Activated T-helper 1 cell treated with anti-CD3 and anti-CD28 coated beads, Interleukin-2, amount 50 U/mL, for 16 hours (primary cell): ENCODE data around the gene RBM15.

ENCODE experiments used
- DNase-seq, 2 donors: peaks; one replicate each; pipeline ENCODE4 v3.0.0-alpha.2; 2020; ENCODE audit warnings: low read depth in 1 of 2, low spot score in 1 of 2

RBM15 gene

DNA sequence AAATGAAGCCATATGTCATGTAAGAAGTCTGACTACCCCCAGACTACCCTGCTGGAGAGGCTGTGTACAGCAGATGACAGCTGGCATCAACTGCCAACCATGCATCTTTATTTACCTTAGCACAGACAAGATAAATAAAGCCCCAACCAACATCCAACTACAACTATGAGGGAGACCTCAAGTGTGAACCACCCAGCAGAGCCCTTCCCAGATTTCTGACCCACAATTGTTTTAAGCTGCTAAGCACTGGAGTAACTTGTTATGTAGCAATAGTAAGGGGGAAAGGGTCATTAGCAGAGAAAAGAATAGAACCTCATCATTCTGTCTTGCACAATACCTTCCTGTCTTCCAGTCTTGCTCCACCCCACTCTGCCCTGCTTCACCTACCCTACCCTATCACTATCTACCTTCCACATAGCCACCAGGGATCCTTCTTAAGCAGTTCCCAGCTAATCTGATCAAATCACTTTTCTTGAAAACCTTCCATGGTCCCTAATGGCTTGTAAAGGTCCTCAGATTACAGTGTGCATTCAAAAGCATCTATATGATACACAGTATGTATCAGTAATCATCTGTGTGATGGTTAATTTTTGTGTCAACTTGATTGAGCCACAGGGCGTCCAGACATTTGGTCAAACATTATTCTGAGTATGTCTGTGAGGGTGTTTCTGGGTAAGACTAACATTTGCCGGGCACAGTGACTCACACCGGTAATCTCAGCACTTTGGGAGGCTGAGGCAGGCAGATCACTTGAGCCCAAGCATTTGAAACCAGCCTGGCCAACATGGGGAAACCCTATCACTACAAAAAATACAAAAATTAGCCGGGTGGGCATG, 19.6 kb upstream of the RBM15 start:
- DNase-seq = no peak

DNA sequence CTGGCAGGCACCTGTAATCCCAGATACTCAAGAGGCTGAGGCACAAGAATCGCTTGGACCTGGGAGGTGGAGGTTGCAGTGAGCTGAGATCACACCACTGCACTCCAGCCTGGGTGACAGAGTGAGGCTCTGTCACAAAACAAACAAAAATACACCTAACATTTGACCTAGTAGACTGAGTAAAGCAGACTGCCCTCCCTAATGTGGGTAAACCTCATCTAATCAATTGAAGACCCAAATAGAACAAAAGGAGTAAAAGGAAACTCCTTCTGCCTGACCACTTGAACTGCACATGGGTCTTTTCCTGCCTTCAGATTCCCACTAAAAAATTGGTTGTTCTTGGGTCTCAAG, 19.0 kb upstream of the RBM15 start:
- no peak for DNase-seq

GRCh38 chr1:110321045-110321444, 18.1 kb upstream of the RBM15 start:
- no peak for DNase-seq

- DNase-seq = no peak
Measured at GRCh38 chr1:110321846-110322245, 17.3 kb upstream of the RBM15 start.

GRCh38 chr1:110324667-110325066, 14.5 kb upstream of the RBM15 start:
- no peak for DNase-seq

DNA sequence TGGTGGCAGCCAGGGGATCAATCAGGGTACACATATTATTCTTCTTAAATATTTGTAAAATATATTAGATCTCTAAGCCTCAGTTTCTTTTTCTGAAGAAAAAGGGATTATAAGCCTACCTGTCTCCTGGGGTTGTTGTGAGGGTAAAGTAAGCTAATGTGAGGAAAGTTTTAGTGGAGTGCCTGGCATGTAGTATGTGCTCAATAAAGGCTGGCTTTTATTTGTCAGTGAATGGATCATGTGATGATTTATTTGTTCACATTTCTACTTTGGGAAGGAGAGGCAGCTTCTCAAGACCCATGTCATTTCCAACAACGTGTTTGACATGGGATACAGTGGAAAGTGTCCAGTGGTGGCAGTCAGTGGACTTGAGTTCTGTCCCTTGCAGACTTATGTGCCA, 12.4 kb upstream of the RBM15 start:
- DNase-seq = no peak

DNA sequence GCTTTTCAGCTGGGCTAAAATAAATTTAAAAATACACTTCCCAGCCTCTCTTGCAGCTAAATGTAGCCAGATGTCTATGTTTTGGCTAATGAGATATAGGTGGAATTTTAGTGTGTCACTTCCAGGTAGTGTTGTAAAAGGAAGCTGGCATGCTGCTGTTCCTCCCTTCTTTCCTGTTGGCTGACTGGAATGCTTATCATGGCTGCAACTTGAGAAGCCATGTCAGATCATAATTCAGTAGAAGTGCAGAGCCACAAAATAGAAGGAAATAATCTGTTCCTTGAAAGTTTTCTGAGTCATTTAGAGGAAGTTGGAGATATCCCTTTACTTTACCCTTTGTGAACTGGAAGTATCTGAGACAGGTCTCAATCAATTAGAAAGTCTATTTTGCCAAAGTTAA, 10.9 kb upstream of the RBM15 start:
- no peak for DNase-seq

DNA sequence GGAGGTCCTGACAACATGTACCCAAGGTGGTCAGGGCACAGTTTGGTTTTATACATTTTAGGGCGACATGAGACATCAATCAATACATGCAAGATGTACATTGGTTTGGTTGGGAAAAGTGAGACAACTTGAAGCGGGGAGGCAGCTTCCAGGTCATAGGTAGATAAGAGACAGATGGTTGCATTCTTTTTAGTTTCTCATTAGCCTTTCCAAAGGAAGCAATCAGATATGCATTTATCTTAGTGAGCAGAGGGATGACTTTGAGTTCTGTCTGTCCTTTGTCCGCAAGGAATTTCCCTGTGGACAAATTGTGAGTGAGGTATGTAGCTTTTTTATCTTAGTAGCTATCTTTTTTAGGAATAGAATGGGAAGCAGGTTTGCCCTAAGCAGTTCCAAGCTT, 10.5 kb upstream of the RBM15 start:
- DNase-seq = no peak

DNA sequence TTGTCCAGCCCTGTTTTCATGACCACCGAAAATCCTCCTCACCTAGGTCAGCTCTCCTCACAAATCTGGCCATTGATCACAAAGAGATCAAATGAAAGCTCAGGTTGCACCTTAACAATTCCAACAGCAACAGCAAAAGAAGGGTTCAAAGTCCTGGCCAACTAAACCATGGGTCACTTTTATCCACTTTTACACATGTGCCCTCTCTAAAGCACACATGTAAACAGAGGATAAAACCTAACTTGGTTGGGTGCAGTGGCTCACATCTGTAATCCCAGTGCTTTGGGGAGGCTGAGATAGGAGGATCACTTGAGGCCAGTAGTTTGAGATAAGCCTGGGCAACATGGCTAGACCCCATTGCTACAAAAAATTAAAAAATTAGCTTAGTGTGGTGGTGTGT, 3.9 kb upstream of the RBM15 start:
- no peak for DNase-seq

GRCh38 chr1:110336300-110337039, 2.7 kb upstream of the RBM15 start:
- no peak for DNase-seq

- DNase-seq = peak in 1 of 2 donors; percentile 19
Measured at GRCh38 chr1:110337704-110338308, 1.4 kb upstream of the RBM15 start.

- peak; percentile 86 for DNase-seq
Measured at GRCh38 chr1:110338309-110338885, 780 bp upstream of the RBM15 start.

- peak; percentile 15 to 36 for DNase-seq
Measured at GRCh38 chr1:110339407-110340206, 430 bp downstream of the RBM15 start.

GRCh38 chr1:110340207-110340468, 961 bp downstream of the RBM15 start:
- no peak for DNase-seq

DNA sequence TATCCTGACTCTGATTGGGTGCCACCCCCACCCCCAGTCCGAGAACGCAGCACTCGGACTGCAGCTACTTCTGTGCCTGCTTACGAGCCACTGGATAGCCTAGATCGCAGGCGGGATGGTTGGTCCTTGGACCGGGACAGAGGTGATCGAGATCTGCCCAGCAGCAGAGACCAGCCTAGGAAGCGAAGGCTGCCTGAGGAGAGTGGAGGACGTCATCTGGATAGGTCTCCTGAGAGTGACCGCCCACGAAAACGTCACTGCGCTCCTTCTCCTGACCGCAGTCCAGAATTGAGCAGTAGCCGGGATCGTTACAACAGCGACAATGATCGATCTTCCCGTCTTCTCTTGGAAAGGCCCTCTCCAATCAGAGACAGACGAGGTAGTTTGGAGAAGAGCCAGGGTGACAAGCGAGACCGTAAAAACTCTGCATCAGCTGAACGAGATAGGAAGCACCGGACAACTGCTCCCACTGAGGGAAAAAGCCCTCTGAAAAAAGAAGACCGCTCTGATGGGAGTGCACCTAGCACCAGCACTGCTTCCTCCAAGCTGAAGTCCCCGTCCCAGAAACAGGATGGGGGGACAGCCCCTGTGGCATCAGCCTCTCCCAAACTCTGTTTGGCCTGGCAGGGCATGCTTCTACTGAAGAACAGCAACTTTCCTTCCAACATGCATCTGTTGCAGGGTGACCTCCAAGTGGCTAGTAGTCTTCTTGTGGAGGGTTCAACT, 2.1 kb downstream of the RBM15 start:
- no peak for DNase-seq

DNA sequence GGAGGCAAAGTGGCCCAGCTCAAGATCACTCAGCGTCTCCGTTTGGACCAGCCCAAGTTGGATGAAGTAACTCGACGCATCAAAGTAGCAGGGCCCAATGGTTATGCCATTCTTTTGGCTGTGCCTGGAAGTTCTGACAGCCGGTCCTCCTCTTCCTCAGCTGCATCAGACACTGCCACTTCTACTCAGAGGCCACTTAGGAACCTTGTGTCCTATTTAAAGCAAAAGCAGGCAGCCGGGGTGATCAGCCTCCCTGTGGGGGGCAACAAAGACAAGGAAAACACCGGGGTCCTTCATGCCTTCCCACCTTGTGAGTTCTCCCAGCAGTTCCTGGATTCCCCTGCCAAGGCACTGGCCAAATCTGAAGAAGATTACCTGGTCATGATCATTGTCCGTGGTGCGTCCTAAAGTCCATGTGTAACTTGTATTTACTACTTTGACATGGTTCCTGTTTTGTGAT, 2.7 kb downstream of the RBM15 start:
- DNase-seq = no peak

GRCh38 chr1:110343249-110343648, 4.1 kb downstream of the RBM15 start:
- DNase-seq = no peak

- DNase-seq = no peak
Measured at GRCh38 chr1:110344152-110344551, 5.0 kb downstream of the RBM15 start.

GRCh38 chr1:110345480-110345879, 6.3 kb downstream of the RBM15 start:
- DNase-seq = no peak

DNA sequence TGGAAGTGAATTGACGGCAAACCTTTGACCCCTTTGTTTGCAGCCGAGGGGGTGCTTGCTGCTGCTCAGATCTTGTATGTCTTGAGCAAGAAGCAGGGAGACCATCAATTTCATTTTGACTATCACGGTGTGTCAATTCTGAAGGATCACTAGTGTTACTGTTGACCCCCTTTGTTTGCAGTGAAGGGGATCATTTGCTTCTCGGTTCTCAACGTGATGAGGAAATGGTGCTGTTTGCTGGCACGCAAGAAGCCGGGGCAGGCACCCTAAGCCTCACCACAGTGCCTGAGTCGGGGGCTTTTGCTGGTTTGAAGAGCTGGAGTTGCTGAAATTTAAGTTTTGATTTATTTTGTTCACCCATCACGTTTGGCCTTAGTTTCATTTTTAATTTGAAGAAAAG, 7.5 kb downstream of the RBM15 start:
- DNase-seq = no peak
